Adrenal gland (tissue), 5 donors: ENCODE results near the gene PTX4.

Source experiments
- CTCF ChIP-seq, 6 experiments: fragments of 450-650 bp in 4 of 6; fragments of 200-600 bp in 2 of 6; sonication (generic) in 1 of 6; IDR thresholded peaks; 1 replicate in 5 of 6; 2 replicates in 1 of 6; pipeline versions ENCODE4 v1.5.1 to v1.8.0; 2016 to 2021; ENCODE audit warnings: antibody characterized with exemption in 6 of 6, mild to moderate bottlenecking in 2 of 6, moderate library complexity in 1 of 6
- POLR2A ChIP-seq, 2 donors: fragments of 450-650 bp; IDR thresholded peaks; one replicate each; pipeline ENCODE4 v1.6.1; 2017; ENCODE audit warnings: antibody characterized with exemption in 2 of 2, mild to moderate bottlenecking in 2 of 2, moderate library complexity in 1 of 2
- donor health status: DM: no; HTN: no; CAD: no.

- TF ChIP-seq POLR2A (IDR thresholded peaks at IDR 0.05) (no peak), CTCF (IDR thresholded peaks at IDR 0.05) (no peak)
Observed at GRCh38 chr16:1455190-1456171, 33.3 kb downstream of the PTX4 start.
